NCI-H1930 (cell line): ENCODE measurements around the gene CDR2.
A peak's percentile ranks its signal among the peaks of the same experiment; 100 is the strongest.
"Not testable (repeated sequence)": the region's sequence is repeated elsewhere in the genome, so short reads cannot be mapped to it uniquely, and the experiment has no call there.

ENCODE experiments used
- DNase-seq, 2 experiments: peaks; one replicate each; lab custom pipeline; 2025; lab: John Stamatoyannopoulos, UW

CDR2 gene

DNA sequence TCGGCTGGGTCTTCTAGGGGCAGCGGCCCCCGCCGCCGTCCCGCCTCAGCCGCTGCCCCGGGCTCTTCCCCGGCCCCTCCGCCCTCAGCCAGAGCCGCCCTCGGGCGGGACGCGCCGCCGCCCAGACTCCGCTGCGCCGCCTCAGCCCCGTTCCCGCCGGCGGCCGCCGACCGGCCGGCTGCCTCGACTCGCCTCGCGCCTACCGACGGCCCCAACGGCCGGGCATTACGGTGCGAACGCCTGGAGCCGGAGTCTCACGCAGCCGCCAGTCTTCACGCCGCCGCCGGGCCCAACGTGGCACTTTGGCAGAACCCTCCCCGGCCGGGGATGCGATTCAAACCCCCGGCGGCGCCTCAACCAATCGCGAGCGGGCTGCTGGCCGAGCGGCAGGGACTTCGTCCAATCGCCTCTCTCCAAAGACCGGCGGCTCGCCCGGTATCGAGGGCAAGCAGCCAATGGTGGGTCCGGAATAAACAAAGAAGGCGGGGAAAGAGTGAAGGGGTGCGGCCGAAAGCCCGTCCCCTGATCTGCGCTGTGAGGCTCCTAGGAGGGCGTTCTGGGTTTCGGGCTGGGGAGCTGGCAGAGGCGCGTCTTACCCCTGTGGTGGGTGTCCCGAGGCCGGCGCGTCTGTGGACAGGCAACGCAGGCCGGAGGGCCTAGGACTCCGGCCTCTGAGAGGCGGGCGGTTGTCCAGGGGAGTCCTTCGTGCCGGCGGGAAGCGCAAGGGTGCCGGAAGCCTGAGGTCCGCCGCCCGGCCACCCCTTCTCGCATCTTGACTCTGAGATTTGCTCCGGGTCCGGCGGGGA is at the start of gene CDR2:
TSS of gene CDR2 (minus strand) at position 309 of the 806 bp plus-strand sequence. CDS start 310 bp downstream, outside the sequence.
- peak; percentile 96 to 98 for DNase-seq

DNA sequence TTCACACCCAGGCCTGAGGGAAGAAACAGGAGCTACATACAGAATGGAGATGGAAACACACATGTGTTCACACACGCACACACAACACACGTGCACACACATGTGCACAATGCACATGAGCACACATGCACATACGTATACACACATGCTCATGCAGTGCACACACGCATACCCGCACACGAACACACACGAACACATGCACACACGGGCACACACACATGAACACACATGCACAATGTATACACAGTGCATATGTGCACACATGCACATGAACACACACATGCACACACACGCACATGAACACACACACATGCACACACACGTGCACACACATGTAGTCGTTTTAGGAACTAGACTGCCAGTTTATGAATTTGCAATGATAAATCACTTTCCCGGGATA is 49.3 kb upstream of the CDR2 start:
- DNase-seq, result no peak

- DNase-seq, result no peak
Measured at GRCh38 chr16:22421136-22421535, 46.7 kb upstream of the CDR2 start.

DNA sequence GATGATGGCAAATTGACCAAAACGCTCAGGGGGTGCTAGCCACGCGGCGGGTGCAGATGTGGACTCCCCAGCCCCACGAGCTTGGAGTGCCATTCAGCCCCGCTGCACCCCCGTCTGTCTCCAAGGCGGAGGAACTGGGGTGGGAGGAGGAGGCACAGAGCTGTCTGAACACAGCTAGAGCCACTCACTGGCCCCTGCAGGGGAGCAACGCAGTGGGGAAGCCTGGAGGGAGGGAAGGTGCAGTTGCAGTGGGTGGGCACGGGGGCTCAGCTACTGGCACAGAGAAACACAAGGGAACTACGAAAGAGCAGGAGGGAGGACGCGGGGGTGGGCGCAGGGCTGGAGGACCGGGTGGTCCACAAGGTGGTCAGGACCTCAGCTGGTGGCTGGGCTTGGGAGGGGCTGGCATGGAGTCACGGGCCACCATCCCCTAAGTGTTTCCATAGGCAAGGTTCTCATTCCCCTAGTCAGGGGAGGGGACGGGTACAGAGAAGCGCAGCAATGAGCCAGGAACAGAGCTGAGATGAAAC is 46.3 kb upstream of the CDR2 start:
- DNase-seq, result no peak

GRCh38 chr16:22419908-22420307 is 45.5 kb upstream of the CDR2 start:
- DNase-seq, result no peak

- no peak for DNase-seq
Measured at GRCh38 chr16:22418826-22419225, 44.4 kb upstream of the CDR2 start.

GRCh38 chr16:22417798-22418197 is 43.4 kb upstream of the CDR2 start:
- not testable (repeated sequence) for DNase-seq

DNA sequence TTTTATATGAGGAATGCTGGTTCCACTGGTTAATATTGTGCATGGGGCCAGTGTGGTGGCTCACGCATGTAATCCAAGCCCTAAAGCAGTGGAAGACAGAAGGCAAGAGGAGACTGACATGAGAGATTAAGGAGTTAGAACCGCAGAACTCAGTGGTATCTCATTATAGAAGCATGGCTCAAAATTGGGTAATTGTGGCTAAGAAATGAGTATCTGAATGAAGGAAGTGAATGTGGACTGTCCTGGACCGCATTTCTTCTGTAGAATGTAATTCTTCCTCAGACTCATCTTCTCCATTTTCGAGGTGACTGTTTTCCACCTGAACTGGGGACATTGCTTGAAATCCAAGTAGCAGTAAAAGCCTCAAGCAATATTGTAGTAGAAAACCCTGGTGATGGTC is 42.6 kb upstream of the CDR2 start:
- no peak for DNase-seq

DNA sequence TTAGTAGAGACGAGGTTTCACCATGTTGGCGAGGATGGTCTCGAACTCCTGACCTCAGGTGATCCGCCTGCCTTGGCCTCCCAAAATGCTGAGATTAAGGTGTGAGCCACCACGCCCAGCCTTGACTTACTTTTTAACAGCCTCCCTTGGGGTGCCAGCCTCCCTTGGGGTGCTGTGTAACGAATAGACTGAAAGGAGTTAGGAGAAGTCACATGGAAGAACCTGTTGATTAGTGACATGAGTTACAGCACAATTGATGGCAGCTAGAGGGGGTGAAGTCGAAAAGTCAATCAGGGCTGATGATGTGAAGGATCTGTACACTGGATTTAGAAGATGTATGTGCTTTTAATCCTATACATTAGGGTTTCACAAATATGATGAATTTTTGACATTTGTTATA is 39.4 kb upstream of the CDR2 start:
- DNase-seq, result no peak

GRCh38 chr16:22407486-22407885 is 33.1 kb upstream of the CDR2 start:
- no peak for DNase-seq

GRCh38 chr16:22402191-22402590 is 27.8 kb upstream of the CDR2 start:
- no peak for DNase-seq

GRCh38 chr16:22400900-22401299 is 26.5 kb upstream of the CDR2 start:
- no peak for DNase-seq

DNA sequence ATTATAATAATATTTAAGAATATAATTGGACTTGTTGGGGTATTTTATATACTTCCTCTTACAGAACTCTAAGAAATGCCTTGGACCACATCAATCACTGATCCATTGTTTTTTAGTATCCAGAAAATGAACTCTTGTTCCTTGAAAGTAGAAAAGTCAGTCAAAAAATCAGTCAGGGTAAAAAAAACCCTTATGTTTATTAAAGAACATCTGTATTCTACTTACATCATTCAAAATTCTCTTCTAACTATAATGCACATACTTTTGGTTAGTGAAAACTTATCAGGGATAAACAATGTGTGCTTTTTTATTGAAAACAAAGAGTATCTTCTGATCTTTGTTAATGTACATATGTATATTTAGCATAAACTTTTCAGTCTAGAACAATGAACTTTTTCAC is 23.5 kb upstream of the CDR2 start:
- DNase-seq, result no peak

GRCh38 chr16:22397464-22397863 is 23.0 kb upstream of the CDR2 start:
- no peak for DNase-seq

DNA sequence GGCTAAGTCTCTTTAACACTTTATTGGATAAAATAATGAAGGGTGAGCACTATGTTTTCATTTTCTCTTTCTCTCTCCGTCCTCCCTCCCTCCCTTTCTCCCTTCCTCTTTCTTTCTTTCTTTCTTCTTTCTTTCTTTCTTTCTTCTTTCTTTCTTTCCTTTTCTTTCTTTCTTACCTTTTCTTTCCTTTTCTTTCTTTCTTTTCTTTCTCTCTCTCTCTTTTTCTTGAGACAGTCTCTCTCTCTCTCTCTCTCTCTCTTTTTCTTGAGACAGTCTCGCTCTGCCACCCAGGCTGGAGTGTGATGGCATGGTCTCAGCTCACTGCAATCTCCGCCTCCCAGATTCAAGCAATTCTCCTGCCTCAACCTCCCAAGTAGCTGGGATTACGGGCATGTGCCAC is 21.5 kb upstream of the CDR2 start:
- DNase-seq, result no peak

- DNase-seq, result no peak
Measured at GRCh38 chr16:22394121-22394520, 19.7 kb upstream of the CDR2 start.

DNA sequence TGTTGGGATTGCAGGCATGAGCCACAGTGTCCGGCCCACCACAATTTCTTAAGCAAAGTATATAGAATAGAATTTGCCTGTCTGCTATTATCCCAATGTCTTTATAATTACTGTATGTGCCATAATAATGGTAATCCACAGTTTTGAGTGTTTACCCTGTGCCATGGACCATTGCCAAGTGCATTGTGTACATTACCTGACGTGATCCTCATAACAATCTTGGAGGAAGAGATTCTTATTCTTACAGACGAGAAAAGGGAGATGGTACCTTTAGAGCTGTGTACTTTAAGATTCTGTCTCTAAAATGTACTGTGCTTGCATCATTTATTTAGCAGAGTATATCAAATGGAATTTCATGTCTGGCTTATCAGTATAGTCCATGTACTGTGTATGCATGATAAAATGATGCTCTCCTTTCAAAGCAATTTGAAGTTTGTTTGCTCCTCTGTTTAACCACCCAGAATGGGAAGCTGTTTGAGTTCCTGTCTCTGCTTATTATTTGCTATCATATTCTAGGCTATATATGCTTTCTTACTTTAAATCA is 13.8 kb upstream of the CDR2 start:
- DNase-seq, result no peak

GRCh38 chr16:22386976-22387375 is 12.6 kb upstream of the CDR2 start:
- no peak for DNase-seq

GRCh38 chr16:22385196-22385595 is 10.8 kb upstream of the CDR2 start:
- DNase-seq, result no peak

- no peak for DNase-seq
Measured at GRCh38 chr16:22383827-22384226, 9.4 kb upstream of the CDR2 start.

GRCh38 chr16:22381392-22381791 is 7.0 kb upstream of the CDR2 start:
- DNase-seq, result no peak

DNA sequence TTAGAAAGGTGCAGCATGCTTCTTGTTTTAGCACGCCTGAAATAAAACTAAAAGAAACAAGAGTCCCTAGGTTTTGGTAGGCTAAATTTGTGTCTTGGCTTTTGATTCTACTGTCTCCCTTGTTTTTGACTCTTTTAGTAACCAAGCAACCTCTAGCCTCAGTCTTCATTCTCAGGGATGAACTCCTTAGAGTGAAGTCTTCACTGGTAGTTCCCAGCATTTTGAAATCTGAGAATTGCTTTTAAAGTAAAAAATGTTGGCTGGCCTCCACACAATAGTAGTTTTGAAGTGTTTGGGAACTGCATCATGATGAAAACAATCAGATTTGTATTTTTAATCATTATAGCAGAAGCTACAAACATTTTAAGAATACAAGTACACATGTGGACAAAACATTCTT is 6.1 kb upstream of the CDR2 start:
- no peak for DNase-seq

GRCh38 chr16:22379656-22380055 is 5.2 kb upstream of the CDR2 start:
- no peak for DNase-seq
